ENCODE data around the gene FAAP100.

The FAAP100 gene

DNA sequence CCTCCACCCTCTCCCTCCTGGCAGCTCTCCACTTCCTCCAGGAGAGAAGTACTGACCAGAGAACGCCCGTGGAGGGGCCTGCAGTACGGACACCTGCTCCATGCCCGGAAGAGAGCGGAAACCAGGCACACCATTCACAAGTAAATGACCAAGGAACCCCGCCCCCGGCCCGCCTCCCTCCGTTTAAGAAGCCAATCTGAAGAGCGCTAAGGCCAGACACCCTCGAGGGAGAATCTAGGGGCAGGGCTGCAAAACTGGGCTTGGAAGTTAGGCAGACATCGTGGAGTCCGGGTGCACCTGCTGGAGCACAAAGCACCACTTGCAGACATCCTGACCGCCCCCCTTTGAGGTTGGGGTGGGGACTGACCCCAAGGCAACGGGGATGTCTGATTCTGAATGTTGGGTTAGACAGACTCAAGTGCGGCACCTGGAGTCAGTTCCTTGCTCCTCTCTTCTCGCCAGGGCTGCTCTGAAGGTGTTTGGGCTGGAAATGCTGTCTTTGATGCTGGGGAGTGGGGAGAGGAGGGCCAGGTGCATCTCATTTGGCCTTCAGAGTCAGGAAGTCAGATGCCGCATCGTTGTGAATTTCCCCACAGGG, 964 bp upstream of the FAAP100 start:
- peak; percentile 86 for DNase-seq

- DNase-seq: no peak
Observed at GRCh38 chr17:81551458-81552243, 502 bp downstream of the FAAP100 start.

GRCh38 chr17:81550830-81551457, 1.2 kb downstream of the FAAP100 start:
- no peak for DNase-seq

DNA sequence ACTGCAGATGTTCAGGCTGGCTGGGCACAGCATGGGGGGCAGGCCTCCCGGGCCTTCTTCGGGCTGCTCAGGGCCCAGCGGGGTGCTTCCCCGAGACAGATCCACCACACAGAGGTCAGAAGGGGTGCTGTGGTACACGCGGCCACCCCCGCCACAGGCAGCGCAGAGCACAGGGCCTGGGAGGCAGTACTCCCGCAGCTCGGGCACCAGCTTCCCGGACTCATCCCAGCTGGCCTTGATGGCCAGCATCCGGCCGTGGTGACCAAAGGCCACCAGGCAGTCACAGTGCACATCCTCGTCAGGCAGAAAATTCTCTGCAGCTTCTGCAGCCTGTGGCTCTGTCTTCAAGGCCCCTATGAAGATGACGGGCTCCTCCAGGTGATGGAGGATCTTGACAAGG, 1.9 kb downstream of the FAAP100 start:
- DNase-seq: no peak

DNA sequence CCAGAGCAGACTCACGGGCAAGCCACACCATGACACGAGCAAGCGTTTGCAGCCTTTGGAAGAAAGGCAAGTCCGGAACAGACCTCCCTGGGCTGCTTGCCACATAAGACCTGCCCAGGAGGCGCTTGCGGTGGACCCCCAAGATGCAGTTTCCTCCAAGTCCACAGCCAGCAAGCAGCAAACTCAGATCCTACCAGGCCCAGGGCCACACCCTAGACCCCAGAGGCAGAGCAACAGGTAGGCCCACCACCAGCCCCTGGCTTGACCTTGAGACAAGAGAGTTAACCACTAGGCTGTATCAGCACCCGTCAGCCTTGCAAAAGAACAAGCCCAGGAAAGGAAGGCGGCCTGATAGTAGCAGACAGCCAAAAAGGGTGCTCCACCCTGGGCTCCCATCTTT, 2.3 kb downstream of the FAAP100 start:
- no peak for DNase-seq

DNA sequence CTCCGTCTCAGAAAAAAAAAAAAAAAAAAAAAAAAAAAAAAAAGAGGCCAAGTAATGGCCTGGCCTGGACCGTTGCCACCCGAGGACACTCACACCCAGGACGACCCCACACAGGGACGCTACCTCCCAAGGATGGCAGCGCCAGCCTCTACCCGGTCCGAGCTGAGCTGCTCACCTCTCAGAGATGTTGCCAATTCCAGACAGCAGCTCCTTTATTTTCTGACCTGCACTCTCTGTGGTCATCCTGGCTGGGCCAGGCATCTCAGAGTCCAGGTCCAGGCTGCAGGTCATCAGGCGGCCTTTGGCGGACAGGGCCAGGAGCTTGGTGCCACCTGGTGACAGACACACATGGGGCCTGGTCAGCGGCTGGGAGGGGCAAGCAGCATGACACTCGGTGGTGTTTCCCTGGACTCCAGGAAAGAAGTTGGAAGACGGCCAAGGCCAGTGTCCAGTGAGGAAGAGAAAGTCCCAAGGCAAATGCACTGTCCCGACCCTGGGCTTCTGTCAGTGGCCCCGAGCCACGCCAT, 3.1 kb downstream of the FAAP100 start:
- no peak for DNase-seq

DNA sequence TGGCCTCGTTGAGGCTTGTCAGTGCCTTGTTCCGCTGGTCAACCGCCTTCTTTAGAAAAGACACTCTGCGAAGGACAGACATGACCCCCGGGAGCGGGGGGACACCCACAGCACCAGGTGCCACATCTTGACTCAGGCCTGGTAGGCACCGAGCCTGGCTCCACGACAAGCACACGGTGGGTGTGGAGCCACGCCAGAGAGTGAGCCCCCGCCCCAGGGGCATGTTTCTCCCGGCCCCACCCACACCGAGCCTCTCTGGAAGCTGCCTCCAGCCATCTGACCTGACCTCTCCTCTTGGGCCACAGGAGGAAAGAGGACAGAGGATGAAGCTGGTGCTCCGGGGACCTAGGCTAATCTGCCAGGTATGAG, 4.6 kb downstream of the FAAP100 start:
- no peak for DNase-seq

DNA sequence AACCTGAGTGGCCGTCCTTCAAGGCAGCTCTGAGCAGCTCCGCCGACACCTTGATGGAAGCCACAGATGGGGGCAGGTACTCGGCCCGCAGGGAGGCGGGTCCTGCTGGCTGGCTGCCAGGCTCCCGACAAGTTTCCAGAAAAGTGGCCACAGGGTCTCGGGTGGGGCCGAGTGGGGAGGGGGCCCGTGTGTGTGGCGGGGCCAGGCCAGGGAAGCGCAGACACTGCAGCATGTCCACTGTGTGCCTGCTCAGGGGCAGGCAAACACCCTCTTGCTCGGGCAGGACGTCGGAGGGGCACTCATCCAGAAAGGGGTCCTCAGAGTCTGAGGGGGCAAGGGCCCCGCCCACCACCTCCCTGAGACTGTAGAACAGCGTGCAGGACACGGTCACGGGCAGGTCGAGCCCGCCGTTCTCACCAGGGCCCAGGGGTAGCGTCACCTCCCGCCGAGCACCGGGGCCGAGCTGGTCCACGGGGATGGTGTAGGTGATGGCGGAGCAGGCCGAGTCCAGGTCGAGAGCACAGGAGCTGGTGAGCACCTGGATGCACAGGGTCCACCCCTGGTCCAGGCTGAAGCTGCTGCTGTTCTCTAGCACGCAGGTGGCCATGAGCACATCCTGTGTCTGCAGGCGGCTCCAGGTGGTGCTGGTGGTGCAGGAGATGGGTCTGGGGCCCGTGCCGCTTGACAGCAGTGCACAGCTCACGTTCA, 5.1 kb downstream of the FAAP100 start:
- no peak for DNase-seq

- no peak for DNase-seq
Observed at GRCh38 chr17:81545160-81545949, 6.8 kb downstream of the FAAP100 start.

GRCh38 chr17:81544281-81544974, 7.7 kb downstream of the FAAP100 start:
- DNase-seq: no peak

- DNase-seq: no peak
Observed at GRCh38 chr17:81543756-81544155, 8.4 kb downstream of the FAAP100 start.

DNA sequence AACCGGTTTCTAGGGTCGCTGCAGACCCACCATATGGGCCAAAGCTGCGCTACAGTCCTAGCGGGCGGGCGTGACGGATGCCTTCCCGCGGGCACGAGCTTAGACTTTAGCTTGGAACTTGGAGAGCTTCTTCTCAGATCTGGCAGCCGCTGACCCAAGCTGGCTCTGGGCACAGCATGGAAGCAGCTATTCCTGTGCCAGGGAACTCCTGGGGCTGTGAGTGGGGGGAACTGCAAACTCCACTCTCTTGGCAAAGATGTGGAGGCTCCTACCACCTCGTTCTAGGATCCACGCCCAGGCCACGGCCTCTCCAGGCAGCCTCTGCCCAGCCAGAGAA, 8.8 kb downstream of the FAAP100 start:
- DNase-seq: no peak

DNA sequence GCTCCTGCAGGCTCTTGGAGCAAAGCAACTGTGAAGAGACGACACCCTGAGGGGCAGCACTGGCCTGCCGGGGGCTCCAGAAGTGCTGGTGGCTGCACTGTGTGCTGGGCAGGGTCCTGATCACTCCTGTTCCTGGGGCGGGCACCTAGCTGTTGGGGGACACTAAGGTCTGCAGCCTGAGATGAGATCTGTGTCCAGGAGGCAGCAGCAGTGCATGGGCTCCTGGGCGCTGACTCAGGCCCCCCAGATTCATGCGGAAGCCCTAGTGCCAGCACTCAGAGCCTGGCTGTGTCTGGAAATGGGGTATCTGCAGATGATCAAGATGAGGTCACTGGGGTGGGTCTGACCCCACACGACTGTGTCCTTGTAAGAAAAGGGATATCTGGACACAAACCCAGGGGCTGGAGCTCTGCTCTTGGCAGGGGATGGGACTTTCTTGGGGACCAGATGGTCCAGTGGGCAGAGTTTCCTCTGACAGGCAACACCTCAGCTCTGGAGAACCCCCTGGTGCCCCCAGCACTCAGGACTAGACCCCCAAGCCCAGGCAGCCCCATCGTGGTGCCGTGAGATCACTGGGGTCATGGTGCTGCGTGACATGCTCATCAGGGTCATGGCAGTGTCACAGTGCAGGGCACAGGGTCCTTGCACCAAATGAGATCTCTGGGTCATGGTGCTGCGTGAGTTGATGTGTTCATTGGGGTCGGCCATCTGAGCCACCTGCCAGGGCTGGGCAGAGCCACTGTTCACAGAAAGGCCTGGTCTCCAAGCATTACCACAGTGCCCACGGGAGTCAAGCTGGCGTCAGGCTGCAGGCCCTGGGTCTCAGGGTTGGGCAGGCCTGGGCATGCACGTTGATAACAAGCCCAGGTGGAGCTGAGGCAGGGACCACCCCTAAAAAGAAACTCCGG, 9.5 kb downstream of the FAAP100 start:
- no peak for DNase-seq

DNA sequence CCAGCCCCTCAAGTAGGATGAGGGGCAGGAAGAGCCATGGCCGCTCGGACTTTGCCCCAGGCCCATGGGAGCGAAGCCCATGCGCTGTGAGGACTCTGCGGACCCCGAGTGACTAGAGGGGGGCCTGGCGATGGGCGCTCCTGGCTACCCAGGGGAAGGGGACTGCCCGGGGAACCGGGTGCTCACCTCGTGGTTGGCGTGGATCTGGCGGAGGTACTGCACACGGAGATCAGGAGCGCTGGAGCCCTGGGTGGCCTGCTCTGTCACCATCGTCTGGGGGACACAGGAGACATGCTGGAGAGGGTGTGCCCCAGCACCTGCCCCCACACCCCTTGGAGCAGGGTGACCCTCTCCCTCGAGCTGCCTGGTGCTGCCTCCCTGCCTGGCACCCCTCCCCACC, 11.0 kb downstream of the FAAP100 start:
- no peak for DNase-seq

GRCh38 chr17:81540676-81541027, 11.5 kb downstream of the FAAP100 start:
- no peak for DNase-seq

DNA sequence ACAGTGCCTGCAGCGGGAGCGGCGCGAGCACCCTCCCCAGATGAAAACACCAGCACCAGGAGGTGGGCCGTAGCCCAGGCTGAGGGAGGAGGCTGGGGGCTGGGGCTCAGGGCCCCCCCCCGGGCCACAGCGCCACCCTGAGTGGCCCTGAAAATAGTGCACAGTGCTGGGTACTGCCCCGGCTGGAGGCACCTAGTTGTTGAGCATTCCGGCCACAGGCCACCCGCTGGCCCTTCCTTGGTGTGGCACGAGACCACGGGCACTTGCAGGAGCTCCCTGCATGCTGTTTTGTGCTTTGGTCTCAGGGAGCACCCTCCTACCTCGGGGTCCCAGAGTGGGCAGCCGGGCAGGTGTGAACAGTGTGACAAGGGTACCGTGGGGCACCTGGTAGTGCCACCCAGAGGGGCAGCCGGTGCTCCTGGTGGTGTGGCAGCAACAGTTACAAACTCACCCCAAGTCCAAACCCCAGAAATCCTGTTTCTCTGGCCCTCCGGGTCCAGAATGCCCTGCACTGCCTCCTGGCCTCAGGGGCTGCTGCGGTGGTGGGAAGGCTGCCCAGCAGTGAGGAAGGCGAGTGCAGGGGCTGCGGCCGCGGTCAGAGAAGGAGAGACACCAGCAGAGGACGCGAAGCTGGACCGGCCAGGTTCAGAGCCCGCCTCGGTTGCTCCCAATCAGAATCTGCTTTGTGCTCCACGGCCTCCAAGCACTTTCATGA, 12.0 kb downstream of the FAAP100 start:
- no peak for DNase-seq

- no peak for DNase-seq
Observed at GRCh38 chr17:81539571-81539900, 12.6 kb downstream of the FAAP100 start.

GRCh38 chr17:81538651-81539570, 13.2 kb downstream of the FAAP100 start:
- no peak for DNase-seq

- DNase-seq: peak; percentile 83
Observed at GRCh38 chr17:81537856-81538555, 14.1 kb downstream of the FAAP100 start.

All from SHP77 treated with DMSO at 0.1 percent for 48 hours (cell line).